Measurements from ENCODE around the gene RAB11FIP4.

- TF ChIP-seq, protein P1, sequence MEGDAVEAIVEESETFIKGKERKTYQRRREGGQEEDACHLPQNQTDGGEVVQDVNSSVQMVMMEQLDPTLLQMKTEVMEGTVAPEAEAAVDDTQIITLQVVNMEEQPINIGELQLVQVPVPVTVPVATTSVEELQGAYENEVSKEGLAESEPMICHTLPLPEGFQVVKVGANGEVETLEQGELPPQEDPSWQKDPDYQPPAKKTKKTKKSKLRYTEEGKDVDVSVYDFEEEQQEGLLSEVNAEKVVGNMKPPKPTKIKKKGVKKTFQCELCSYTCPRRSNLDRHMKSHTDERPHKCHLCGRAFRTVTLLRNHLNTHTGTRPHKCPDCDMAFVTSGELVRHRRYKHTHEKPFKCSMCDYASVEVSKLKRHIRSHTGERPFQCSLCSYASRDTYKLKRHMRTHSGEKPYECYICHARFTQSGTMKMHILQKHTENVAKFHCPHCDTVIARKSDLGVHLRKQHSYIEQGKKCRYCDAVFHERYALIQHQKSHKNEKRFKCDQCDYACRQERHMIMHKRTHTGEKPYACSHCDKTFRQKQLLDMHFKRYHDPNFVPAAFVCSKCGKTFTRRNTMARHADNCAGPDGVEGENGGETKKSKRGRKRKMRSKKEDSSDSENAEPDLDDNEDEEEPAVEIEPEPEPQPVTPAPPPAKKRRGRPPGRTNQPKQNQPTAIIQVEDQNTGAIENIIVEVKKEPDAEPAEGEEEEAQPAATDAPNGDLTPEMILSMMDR (IDR thresholded peaks at IDR 0.05), result no peak
- no peak for TF ChIP-seq POLR2A (IDR thresholded peaks at IDR 0.05)
Observed at GRCh38 chr17:31484821-31485220, 93.3 kb downstream of the RAB11FIP4 start.
